ENCODE measurements around the gene OSBPL10.

OSBPL10 gene

DNA sequence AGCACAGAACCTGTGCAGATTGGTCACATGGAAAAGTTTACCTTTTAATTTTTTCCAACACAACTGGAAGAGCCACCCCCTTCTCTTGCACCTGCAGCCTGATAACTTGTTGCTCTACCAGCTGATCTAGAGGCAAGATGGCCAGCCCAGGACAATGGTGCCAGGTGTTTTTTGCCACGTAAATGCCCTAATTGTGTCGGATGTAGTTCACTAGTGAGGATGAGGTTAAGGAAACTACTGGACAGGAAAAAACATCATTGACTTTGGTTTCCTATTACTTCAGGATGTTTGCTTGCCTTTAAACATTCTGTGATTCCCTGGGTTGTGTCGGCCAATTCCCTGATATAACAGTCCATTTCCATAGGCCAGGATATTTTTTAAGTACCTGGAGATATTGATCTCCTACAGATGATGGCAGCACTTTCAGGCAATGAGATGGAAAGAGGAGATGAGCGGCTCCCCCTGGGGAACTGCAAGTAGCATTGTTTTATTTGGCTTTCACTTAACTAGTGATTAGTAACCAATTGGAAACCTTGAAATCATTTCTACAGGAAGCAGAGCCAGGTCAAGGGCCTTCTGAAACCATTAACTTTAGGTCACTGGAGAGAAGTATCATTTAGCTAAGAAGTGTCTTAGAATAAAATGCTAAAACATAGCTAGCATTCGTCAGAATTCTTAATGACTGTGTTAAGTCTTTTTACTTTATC, 72.5 kb downstream of the OSBPL10 start:
- DNase-seq = no peak
- H3K4me1 Mint-ChIP-seq = peaks cover 77% of the 10 kb centered on the region
- H3K36me3 Mint-ChIP-seq (ENCODE audit: low read depth) = no peaks in the 10 kb centered on the region
- H3K27me3 Mint-ChIP-seq (ENCODE audit: low read depth, poor library complexity) = peaks cover 3% of the 10 kb centered on the region
- no peak for TF ChIP-seq CTCF (IDR thresholded peaks at IDR 0.05)
- H3K27ac Mint-ChIP-seq = peak overlapping the region; percentile 94
- no peak overlapping the region for H3K4me3 Mint-ChIP-seq
- H3K9me3 Mint-ChIP-seq = no peaks in the 10 kb centered on the region

DNA sequence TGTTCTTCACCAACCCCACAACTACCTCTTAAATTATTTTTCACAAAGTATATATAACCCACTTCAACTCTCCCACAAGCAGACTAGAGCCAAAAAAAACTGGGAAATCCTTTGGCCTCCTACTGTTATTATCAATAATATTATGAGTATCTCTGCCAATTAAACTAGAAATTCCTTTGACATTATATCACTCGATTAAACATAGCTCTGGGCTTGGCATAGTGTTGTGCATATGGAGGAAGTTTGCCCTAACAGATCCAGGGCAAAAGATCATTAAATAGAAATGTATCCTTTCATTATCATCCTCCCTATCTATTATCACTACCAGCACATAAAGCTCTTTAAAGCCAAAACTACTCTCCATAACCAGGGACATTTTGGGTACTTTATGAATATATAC, 74.9 kb downstream of the OSBPL10 start:
- no peak for DNase-seq
- Mint-ChIP-seq H3K4me1 (peaks cover 78% of the 10 kb centered on the region), H3K27me3 (ENCODE audit: low read depth, poor library complexity) (peaks cover 3% of the 10 kb centered on the region), H3K4me3 (no peak overlapping the region), H3K27ac (peak overlapping the region; percentile 12), H3K36me3 (ENCODE audit: low read depth) (no peaks in the 10 kb centered on the region), H3K9me3 (no peaks in the 10 kb centered on the region)
- TF ChIP-seq CTCF (IDR thresholded peaks at IDR 0.05) = no peak

DNA sequence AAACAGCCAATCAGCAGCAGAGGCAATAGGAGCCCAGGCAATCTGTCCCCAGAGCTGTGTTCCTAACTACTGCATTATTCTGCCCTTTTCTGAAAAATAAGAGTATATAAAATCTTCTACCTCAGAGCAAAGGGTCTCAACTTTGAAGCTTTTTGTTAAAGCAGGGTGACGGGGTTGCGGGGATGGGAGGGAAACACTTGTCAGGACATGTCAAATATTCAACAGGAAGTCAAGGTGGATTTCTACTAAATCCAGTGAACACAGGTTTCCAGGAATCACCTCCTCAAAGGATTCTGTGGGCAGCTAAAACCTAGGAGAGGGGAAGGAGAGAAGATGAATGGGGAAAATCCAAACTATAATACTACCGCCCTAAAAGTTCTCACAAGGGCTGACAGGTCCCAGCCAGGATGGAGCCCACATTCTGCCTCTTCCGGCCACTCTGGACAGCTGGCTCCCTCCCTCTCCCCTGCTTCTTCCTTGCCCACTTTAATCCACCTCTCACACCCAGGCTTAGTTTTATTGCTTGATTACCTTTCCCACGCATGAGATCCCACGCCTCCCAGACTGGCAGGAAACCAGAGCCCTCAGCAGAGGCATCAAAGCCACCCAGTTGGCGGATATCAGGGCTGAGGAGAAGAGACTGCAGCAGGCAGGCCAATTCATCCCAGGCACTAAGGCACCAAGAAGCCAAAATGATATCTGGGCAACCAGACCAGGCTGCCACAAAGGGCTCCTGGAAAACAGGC, 77.2 kb downstream of the OSBPL10 start:
- TF ChIP-seq CTCF (IDR thresholded peaks at IDR 0.05) = no peak
- Mint-ChIP-seq H3K27ac (peak overlapping the region; percentile 92), H3K36me3 (ENCODE audit: low read depth) (no peaks in the 10 kb centered on the region), H3K9me3 (no peaks in the 10 kb centered on the region), H3K4me1 (peaks cover 73% of the 10 kb centered on the region), H3K4me3 (peak overlapping the region; percentile 18), H3K27me3 (ENCODE audit: low read depth, poor library complexity) (peaks cover 3% of the 10 kb centered on the region)
- DNase-seq = peak; percentile 47

- no peak for TF ChIP-seq CTCF (IDR thresholded peaks at IDR 0.05)
Observed at GRCh38 chr3:31900583-31900982, 80.5 kb downstream of the OSBPL10 start.

GRCh38 chr3:31896648-31897433, 84.2 kb downstream of the OSBPL10 start:
- no peaks in the 10 kb centered on the region for H3K36me3 Mint-ChIP-seq (ENCODE audit: low read depth)
- H3K27ac Mint-ChIP-seq = peak overlapping the region; percentile 34
- no peaks in the 10 kb centered on the region for H3K27me3 Mint-ChIP-seq (ENCODE audit: low read depth, poor library complexity)
- no peak overlapping the region for H3K4me3 Mint-ChIP-seq
- H3K9me3 Mint-ChIP-seq = no peaks in the 10 kb centered on the region
- H3K4me1 Mint-ChIP-seq = peaks cover 35% of the 10 kb centered on the region
- no peak for TF ChIP-seq CTCF (IDR thresholded peaks at IDR 0.05)
- DNase-seq = no peak

More at GRCh38 chr3:31900583-31900982, 80.5 kb downstream of the OSBPL10 start:
- Mint-ChIP-seq H3K36me3 (ENCODE audit: low read depth) (no peaks in the 10 kb centered on the region), H3K27me3 (ENCODE audit: low read depth, poor library complexity) (no peaks in the 10 kb centered on the region), H3K4me3 (no peak overlapping the region), H3K4me1 (peaks cover 49% of the 10 kb centered on the region), H3K9me3 (no peaks in the 10 kb centered on the region), H3K27ac (peak overlapping the region; percentile 36)
- no peak for DNase-seq

Measured in nephron progenitor cell (in vitro differentiated cells).